ENCODE measurements around the gene SRBD1. TPM values are rescaled to one million over a fixed set of nuclear protein-coding genes. Genes with fewer than 3 reads are reported as not detected.

Gene SRBD1
- total RNA-seq, 1 experiment from 2014 or later: 17.3 TPM

DNA sequence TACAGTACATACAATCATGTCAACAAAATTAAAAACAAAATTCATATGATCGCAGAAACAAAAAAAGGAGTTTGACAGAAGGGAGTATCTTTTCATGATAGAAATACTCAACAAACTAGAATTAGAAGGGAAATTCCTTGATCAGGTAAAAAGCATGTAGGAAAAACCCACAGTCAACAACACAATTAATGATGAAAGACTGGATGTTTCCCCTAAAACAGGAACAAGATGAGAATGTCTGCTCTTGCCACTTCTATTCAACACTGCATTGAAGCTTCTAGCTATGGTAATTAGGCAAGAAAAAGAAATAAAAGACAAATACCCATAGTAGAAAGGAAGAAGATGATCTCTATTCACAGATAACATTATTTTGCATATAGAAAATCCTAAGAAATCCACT is 87.1 kb downstream of the SRBD1 start:
- POLR2A ChIA-PET: no interaction called here
- no peak overlapping the region for H3K27ac Mint-ChIP-seq (ENCODE audit: low read depth, unreplicated experiment)
- CTCF ChIA-PET: no interaction called here
- H3K4me1 Mint-ChIP-seq (ENCODE audit: insufficient read depth, unreplicated experiment): no peaks in the 10 kb centered on the region
- TF ChIP-seq, protein P1, sequence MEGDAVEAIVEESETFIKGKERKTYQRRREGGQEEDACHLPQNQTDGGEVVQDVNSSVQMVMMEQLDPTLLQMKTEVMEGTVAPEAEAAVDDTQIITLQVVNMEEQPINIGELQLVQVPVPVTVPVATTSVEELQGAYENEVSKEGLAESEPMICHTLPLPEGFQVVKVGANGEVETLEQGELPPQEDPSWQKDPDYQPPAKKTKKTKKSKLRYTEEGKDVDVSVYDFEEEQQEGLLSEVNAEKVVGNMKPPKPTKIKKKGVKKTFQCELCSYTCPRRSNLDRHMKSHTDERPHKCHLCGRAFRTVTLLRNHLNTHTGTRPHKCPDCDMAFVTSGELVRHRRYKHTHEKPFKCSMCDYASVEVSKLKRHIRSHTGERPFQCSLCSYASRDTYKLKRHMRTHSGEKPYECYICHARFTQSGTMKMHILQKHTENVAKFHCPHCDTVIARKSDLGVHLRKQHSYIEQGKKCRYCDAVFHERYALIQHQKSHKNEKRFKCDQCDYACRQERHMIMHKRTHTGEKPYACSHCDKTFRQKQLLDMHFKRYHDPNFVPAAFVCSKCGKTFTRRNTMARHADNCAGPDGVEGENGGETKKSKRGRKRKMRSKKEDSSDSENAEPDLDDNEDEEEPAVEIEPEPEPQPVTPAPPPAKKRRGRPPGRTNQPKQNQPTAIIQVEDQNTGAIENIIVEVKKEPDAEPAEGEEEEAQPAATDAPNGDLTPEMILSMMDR (IDR thresholded peaks at IDR 0.05; ENCODE audit: unreplicated experiment): no peak
- H3K36me3 Mint-ChIP-seq (ENCODE audit: insufficient read depth, unreplicated experiment): peaks cover 6% of the 10 kb centered on the region
- no peaks in the 10 kb centered on the region for H3K27me3 Mint-ChIP-seq (ENCODE audit: insufficient read depth, unreplicated experiment)
- peaks cover 7% of the 10 kb centered on the region for H3K9me3 Mint-ChIP-seq (ENCODE audit: unreplicated experiment)
- intact Hi-C loops (cut with micrococcal nuclease): no loop called here
- no peak overlapping the region for H3K4me3 Mint-ChIP-seq (ENCODE audit: unreplicated experiment)
- no TSS peak for BruUV-seq (replicated peaks)
- DNase-seq (ENCODE audit: unreplicated experiment): no peak

DNA sequence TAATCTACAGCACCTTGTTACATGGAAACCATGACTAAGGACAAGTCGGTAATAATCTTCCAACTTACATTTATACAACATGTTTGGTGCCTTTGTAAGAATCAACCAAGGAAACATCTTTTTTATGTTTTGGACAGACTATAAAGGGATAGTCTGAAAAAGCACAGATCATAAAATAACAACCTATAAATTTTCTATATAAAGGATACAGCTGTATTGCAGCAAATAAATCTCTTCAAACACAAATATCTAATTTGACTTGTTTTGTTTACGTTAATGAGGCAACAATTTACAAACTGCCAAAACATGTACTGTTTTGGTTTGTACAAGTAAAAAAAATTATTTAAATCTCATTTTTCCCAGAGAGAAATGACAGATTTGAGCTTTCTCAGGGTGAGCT is 92.5 kb downstream of the SRBD1 start:
- intact Hi-C loops (cut with micrococcal nuclease): no loop called here
- no TSS peak for BruUV-seq (replicated peaks)
- Mint-ChIP-seq H3K9me3 (ENCODE audit: unreplicated experiment) (no peaks in the 10 kb centered on the region), H3K4me1 (ENCODE audit: insufficient read depth, unreplicated experiment) (no peaks in the 10 kb centered on the region), H3K27me3 (ENCODE audit: insufficient read depth, unreplicated experiment) (no peaks in the 10 kb centered on the region), H3K27ac (ENCODE audit: low read depth, unreplicated experiment) (no peak overlapping the region), H3K4me3 (ENCODE audit: unreplicated experiment) (no peak overlapping the region), H3K36me3 (ENCODE audit: insufficient read depth, unreplicated experiment) (no peaks in the 10 kb centered on the region)
- POLR2A ChIA-PET: interaction anchor here (0.6 to 0.9 kb wide), 3 partner anchors 8 to 317 kb away, joined by 3 to 5 read pairs (median 3); no protein-coding TSS in a partner anchor
- TF ChIP-seq, protein P1 (IDR thresholded peaks at IDR 0.05; ENCODE audit: unreplicated experiment): no peak
- no peak for DNase-seq (ENCODE audit: unreplicated experiment)
- CTCF ChIA-PET: interaction anchor here (0.6 kb wide), 2 partner anchors 9 to 265 kb away, joined by 3 to 4 read pairs; no protein-coding TSS in a partner anchor

DNA sequence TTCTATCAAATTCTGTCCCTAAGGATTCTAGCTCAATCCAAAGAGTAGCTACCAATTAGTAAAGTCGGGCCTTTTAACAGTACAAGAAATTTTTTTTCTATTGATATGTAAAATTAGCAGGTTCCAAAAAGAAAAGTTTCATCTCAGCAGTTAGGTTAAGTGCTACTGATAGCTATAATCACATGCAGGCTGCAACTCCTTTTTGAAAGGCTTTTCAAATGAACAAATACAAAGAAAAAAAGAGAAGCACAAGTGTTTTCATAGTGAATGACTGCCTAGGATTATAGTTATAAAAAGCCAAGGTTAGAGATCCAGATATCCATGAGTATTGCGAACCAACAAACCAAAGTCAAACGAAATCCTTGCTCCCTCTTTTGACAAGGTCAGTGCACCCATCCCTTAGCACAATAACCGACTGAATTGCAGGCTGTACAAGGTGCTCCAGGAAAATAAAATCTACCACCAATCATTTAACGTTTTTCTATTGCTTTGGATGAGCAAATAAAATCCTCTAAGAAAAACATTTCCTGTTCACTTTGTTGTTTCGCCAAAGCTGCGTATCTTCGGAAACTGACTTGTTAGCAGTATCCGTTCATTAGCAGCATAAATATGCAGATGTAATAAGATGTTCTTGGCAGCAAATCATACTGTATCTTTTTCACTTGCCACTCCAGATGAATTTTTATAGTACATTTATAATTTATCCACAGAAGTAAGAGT is 100.2 kb downstream of the SRBD1 start:
- ChIA-PET POLR2A (interaction anchor here (1.1 to 1.4 kb wide), 2 partner anchors 8 to 12 kb away, joined by 3 read pairs; no protein-coding TSS in a partner anchor), CTCF (interaction anchor here (0.9 to 1.7 kb wide), 2 partner anchors 16 to 1118 kb away, joined by 3 read pairs; no protein-coding TSS in a partner anchor)
- intact Hi-C loops (cut with micrococcal nuclease): no loop called here
- H3K4me1 Mint-ChIP-seq (ENCODE audit: insufficient read depth, unreplicated experiment): no peaks in the 10 kb centered on the region
- DNase-seq (ENCODE audit: unreplicated experiment): no peak
- no peak overlapping the region for H3K4me3 Mint-ChIP-seq (ENCODE audit: unreplicated experiment)
- H3K27ac Mint-ChIP-seq (ENCODE audit: low read depth, unreplicated experiment): no peak overlapping the region
- H3K9me3 Mint-ChIP-seq (ENCODE audit: unreplicated experiment): no peaks in the 10 kb centered on the region
- BruUV-seq (replicated peaks): no TSS peak
- no peaks in the 10 kb centered on the region for H3K36me3 Mint-ChIP-seq (ENCODE audit: insufficient read depth, unreplicated experiment)
- H3K27me3 Mint-ChIP-seq (ENCODE audit: insufficient read depth, unreplicated experiment): no peaks in the 10 kb centered on the region
- TF ChIP-seq, protein P1 (IDR thresholded peaks at IDR 0.05; ENCODE audit: unreplicated experiment): no peak

DNA sequence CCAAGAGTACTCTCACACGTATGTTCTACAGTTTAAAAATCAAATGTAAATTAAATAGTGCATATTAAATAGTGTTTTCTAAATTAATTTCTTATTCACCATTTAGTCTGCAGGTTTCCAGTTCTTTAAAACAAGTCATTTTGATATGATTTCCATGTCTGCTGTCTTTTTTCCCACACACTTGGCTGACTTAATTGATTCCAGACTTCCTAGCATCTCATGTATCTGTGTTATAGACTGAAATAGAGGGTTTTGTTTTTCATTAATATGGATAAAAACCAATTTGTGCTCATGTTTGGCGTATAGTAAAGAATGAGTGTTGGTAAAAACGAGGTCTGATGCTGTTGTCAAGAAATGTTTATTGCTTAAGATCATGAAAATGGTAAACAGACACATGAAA is 104.3 kb downstream of the SRBD1 start:
- Mint-ChIP-seq H3K27ac (ENCODE audit: low read depth, unreplicated experiment) (no peak overlapping the region), H3K27me3 (ENCODE audit: insufficient read depth, unreplicated experiment) (no peaks in the 10 kb centered on the region), H3K4me1 (ENCODE audit: insufficient read depth, unreplicated experiment) (no peaks in the 10 kb centered on the region), H3K9me3 (ENCODE audit: unreplicated experiment) (no peaks in the 10 kb centered on the region), H3K4me3 (ENCODE audit: unreplicated experiment) (no peak overlapping the region), H3K36me3 (ENCODE audit: insufficient read depth, unreplicated experiment) (no peaks in the 10 kb centered on the region)
- TF ChIP-seq, protein P1 (IDR thresholded peaks at IDR 0.05; ENCODE audit: unreplicated experiment): no peak
- CTCF ChIA-PET: interaction anchor here (2.0 to 2.2 kb wide), 2 partner anchors 11 to 526 kb away, joined by 8 to 12 read pairs; no protein-coding TSS in a partner anchor
- no peak for DNase-seq (ENCODE audit: unreplicated experiment)
- no TSS peak for BruUV-seq (replicated peaks)
- POLR2A ChIA-PET: no interaction called here
- intact Hi-C loops (cut with micrococcal nuclease): no loop called here

Measured in MCF 10A (cell line).